Motor neuron (in vitro differentiated cells): ENCODE data around the gene MPHOSPH9. TPM values are rescaled to one million over a fixed set of nuclear protein-coding genes. Genes with fewer than 3 reads are reported as not detected.
A peak's percentile ranks its signal among the peaks of the same experiment; 100 is the strongest.
"Not testable (repeated sequence)": the region's sequence is repeated elsewhere in the genome, so short reads cannot be mapped to it uniquely, and the experiment has no call there.

Experiments used
- ATAC-seq, 8 experiments: fragments of 200-7000 bp; cut with Tn5 transposase; replicated peaks in 6 of 8; 2 replicates each; pipeline ENCODE4 v1.8.0; 2021; ENCODE audit warnings: mild to moderate bottlenecking in 8 of 8, moderate library complexity in 8 of 8
- H3K27ac ChIP-seq, 2 donors: fragments of 250-450 bp; sonication (Bioruptor Pico); 2 replicates each; pipeline ENCODE4 v1.9.0; 2021; ENCODE audit warnings: antibody characterized with exemption in 2 of 2, mild to moderate bottlenecking in 2 of 2, moderate library complexity in 1 of 2
- H3K4me1 ChIP-seq, 2 donors: fragments of 250-450 bp; sonication (Bioruptor Pico); replicated peaks in 1 of 2; 2 replicates each; pipeline ENCODE4 v1.6.1; 2021; ENCODE audit warnings: antibody characterized with exemption in 2 of 2, mild to moderate bottlenecking in 2 of 2, moderate library complexity in 1 of 2
- H3K4me3 ChIP-seq, 5 donors: fragments of 250-450 bp; sonication (Bioruptor Pico); 2 replicates each; pipeline ENCODE4 v1.9.0; 2021; ENCODE audit warnings: antibody characterized with exemption in 5 of 5, mild to moderate bottlenecking in 5 of 5, moderate library complexity in 4 of 5
- WGBS, 10 experiments: fragments of 450-650 bp; shearing (Covaris generic); methylation state at CpG; one replicate each; pipeline ENCODE4 v1.0.0; 2022; 5-methylcytosine and 5-hydroxymethylcytosine counted together
- in situ Hi-C, 9 experiments: fragments of 400-800 bp; cut with MboI; loops; one replicate each; pipeline ENCODE4 v1.15.0; 2021; ENCODE audit warnings: low sequenced_read_pairs in 9 of 9, low pct_unique_long_range_greater_than_20kb in 2 of 9; ENCODE audit not compliant: unreplicated experiment in 9 of 9
- total RNA-seq, 8 experiments: library from RNA; unstranded; fragments of 300-600 nt; gene quantifications; 2 replicates each; pipeline versions ENCODE4 v1.2.3 to v1.2.4, GENCODE V29; 2022

MPHOSPH9 gene
- total RNA-seq, 8 experiments from 2014 or later = 24.8 to 88.3 (median 35.8) TPM

GRCh38 chr12:123252365-123252764, 19.4 kb upstream of the MPHOSPH9 start:
- H3K4me1 ChIP-seq = peaks cover 17 to 19% of the 10 kb centered on the region in 2 donors
- H3K4me3 ChIP-seq, H3K27ac ChIP-seq, in situ Hi-C loops: not testable (repeated sequence)
- WGBS, 10 experiments = 38 to 88% (median 54%) methylated on average over 1 to 7 of the region's 9 CpGs; no CpG with 5 or more reads in 6 of the 10 experiments
- peak in 1 of 8 experiments; percentile 9 for ATAC-seq

- Histone ChIP-seq H3K27ac (peak overlapping the region; percentile 80 to 90), H3K4me3 (no peak overlapping the region), H3K4me1 (peaks cover 17 to 19% of the 10 kb centered on the region in 2 donors)
- no peak for ATAC-seq
- 86 to 100% (median 100%) methylated on average over 1 to 6 of the region's 8 CpGs; no CpG with 5 or more reads in 5 of the 10 experiments for WGBS, 10 experiments
- in situ Hi-C loops = no loop called here
Observed at GRCh38 chr12:123251403-123252076, 18.6 kb upstream of the MPHOSPH9 start.

GRCh38 chr12:123250471-123251383, 17.8 kb upstream of the MPHOSPH9 start:
- in situ Hi-C loops = no loop called here
- 17 to 100% (median 83%) methylated on average over 1 to 8 of the region's 13 CpGs; no CpG with 5 or more reads in 1 of the 10 experiments for WGBS, 10 experiments
- H3K4me1 ChIP-seq = peaks cover 17 to 19% of the 10 kb centered on the region in 2 donors
- peak; percentile 56 to 94 (median 90) for ATAC-seq
- H3K27ac ChIP-seq = peak overlapping the region; percentile 80 to 90
- H3K4me3 ChIP-seq = no peak overlapping the region

- in situ Hi-C loops = loop anchor here in 1 of 9 experiments (25.0 kb wide), 1 partner anchor 387 kb away; no protein-coding TSS in a partner anchor
- peak in 2 of 8 experiments; percentile 6 to 41 for ATAC-seq
- H3K27ac ChIP-seq, H3K4me3 ChIP-seq: not testable (repeated sequence)
- H3K4me1 ChIP-seq = peaks cover 17 to 19% of the 10 kb centered on the region in 2 donors
- WGBS, 10 experiments = 93 to 100% (median 93%) methylated on average over 3 to 8 of the region's 26 CpGs; no CpG with 5 or more reads in 7 of the 10 experiments
Observed at GRCh38 chr12:123248996-123249741, 16.2 kb upstream of the MPHOSPH9 start.

GRCh38 chr12:123248129-123248528, 15.2 kb upstream of the MPHOSPH9 start:
- peaks cover 17 to 19% of the 10 kb centered on the region in 2 donors for H3K4me1 ChIP-seq
- not testable (repeated sequence) for H3K4me3 ChIP-seq, ATAC-seq, H3K27ac ChIP-seq
- in situ Hi-C loops = loop anchor here in 1 of 9 experiments (25.0 kb wide), 1 partner anchor 386 kb away; no protein-coding TSS in a partner anchor
- WGBS, 10 experiments = 88 to 100% (median 100%) methylated on average over 1 to 2 of the region's 2 CpGs; no CpG with 5 or more reads in 4 of the 10 experiments

- no peak for ATAC-seq
- peaks cover 8 to 10% of the 10 kb centered on the region in 2 donors for H3K4me1 ChIP-seq
- in situ Hi-C loops = loop anchor here in 1 of 9 experiments (25.0 kb wide), 1 partner anchor 383 kb away; no protein-coding TSS in a partner anchor
- 80 to 100% (median 91%) methylated on average over 1 to 3 of the region's 3 CpGs; no CpG with 5 or more reads in 1 of the 10 experiments for WGBS, 10 experiments
- H3K27ac ChIP-seq = no peak overlapping the region
- H3K4me3 ChIP-seq = no peak overlapping the region
Observed at GRCh38 chr12:123245678-123246077, 12.7 kb upstream of the MPHOSPH9 start.

- peaks cover 3 to 5% of the 10 kb centered on the region in 2 donors for H3K4me1 ChIP-seq
- H3K4me3 ChIP-seq = no peak overlapping the region
- no peak overlapping the region for H3K27ac ChIP-seq
- ATAC-seq = peak in 5 of 8 experiments; percentile 12 to 88 (median 60)
- in situ Hi-C loops = loop anchor here in 1 of 9 experiments (25.0 kb wide), 1 partner anchor 381 kb away; no protein-coding TSS in a partner anchor
- WGBS, 10 experiments = 10 to 100% (median 87%) methylated on average over 2 to 7 of the region's 7 CpGs; no CpG with 5 or more reads in 2 of the 10 experiments
Observed at GRCh38 chr12:123243671-123244262, 10.8 kb upstream of the MPHOSPH9 start.

GRCh38 chr12:123242116-123242904, 9.4 kb upstream of the MPHOSPH9 start:
- H3K4me3 ChIP-seq = no peak overlapping the region
- whole genome bisulfite sequencing, 10 experiments = 53 to 100% (median 75%) methylated on average over 1 to 11 of the region's 11 CpGs
- H3K4me1 ChIP-seq = peaks cover 3 to 5% of the 10 kb centered on the region in 2 donors
- ATAC-seq = peak in 7 of 8 experiments; percentile 21 to 92 (median 75)
- peak overlapping the region in 1 of 2 donors; percentile 30 for H3K27ac ChIP-seq
- in situ Hi-C loops = loop anchor here in 1 of 9 experiments (25.0 kb wide), 1 partner anchor 380 kb away; no protein-coding TSS in a partner anchor

GRCh38 chr12:123238961-123239360, 6.0 kb upstream of the MPHOSPH9 start:
- WGBS, 10 experiments = 77 to 100% (median 93%) methylated on average over 2 to 5 of the region's 6 CpGs; no CpG with 5 or more reads in 3 of the 10 experiments
- ATAC-seq = no peak

GRCh38 chr12:123238330-123238682, 5.4 kb upstream of the MPHOSPH9 start:
- peaks cover 10 to 13% of the 10 kb centered on the region in 2 donors for H3K4me1 ChIP-seq
- no peak overlapping the region for H3K27ac ChIP-seq
- no peak for ATAC-seq
- in situ Hi-C loops = loop anchor here in 1 of 9 experiments (25.0 kb wide), 1 partner anchor 376 kb away; no protein-coding TSS in a partner anchor
- WGBS, 10 experiments = 25 to 100% (median 67%) methylated on average over 1 to 2 of the region's 2 CpGs; no CpG with 5 or more reads in 2 of the 10 experiments
- H3K4me3 ChIP-seq = no peak overlapping the region

More at GRCh38 chr12:123238961-123239360, 6.0 kb upstream of the MPHOSPH9 start:
- in situ Hi-C loops = loop anchor here in 1 of 9 experiments (25.0 kb wide), 1 partner anchor 377 kb away; no protein-coding TSS in a partner anchor
- H3K27ac ChIP-seq = no peak overlapping the region
- H3K4me3 ChIP-seq = no peak overlapping the region
- H3K4me1 ChIP-seq = peaks cover 10 to 13% of the 10 kb centered on the region in 2 donors
